ENCODE data around the gene TCEAL2. TPM values are rescaled to one million over a fixed set of nuclear protein-coding genes. Genes with fewer than 3 reads are reported as not detected.

The TCEAL2 gene
- total and polyA plus RNA-seq, 2 of the 4 experiments (the other 2 are of a cell fraction): not detected

Other genes with a start within 250 kb of the TCEAL2 start
- gene ZMAT1, start 193.7 kb upstream of the TCEAL2 start, total RNA-seq (2012; rRNA removed): not detected in 2 replicates
- 0.03 TPM in 1 of 2 replicates, not detected in the other for gene ZMAT1, start 193.7 kb upstream of the TCEAL2 start, polyA plus RNA-seq (2012; rRNA removed)
- not detected in 2 replicates for gene TCEAL6, start 16.8 kb downstream of the TCEAL2 start, total RNA-seq (2012; rRNA removed)
- gene TCEAL6, start 16.8 kb downstream of the TCEAL2 start, polyA plus RNA-seq (2012; rRNA removed): not detected in 2 replicates
- not detected in 2 replicates for gene BEX5, start 30.3 kb downstream of the TCEAL2 start, total RNA-seq (2012; rRNA removed)
- gene BEX5, start 30.3 kb downstream of the TCEAL2 start, polyA plus RNA-seq (2012; rRNA removed): not detected in 2 replicates
- not detected in 2 replicates for gene TCP11X1, start 89.6 kb downstream of the TCEAL2 start, total RNA-seq (2012; rRNA removed)
- gene TCP11X1, start 89.6 kb downstream of the TCEAL2 start, polyA plus RNA-seq (2012; rRNA removed): not detected in 2 replicates
- gene NXF2, start 121.5 kb downstream of the TCEAL2 start, total RNA-seq (2012; rRNA removed): not detected in 2 replicates
- not detected in 2 replicates for gene NXF2, start 121.5 kb downstream of the TCEAL2 start, polyA plus RNA-seq (2012; rRNA removed)